ENCODE measurements around the gene SYNGR2.

Gene SYNGR2, protein sequence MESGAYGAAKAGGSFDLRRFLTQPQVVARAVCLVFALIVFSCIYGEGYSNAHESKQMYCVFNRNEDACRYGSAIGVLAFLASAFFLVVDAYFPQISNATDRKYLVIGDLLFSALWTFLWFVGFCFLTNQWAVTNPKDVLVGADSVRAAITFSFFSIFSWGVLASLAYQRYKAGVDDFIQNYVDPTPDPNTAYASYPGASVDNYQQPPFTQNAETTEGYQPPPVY

DNA sequence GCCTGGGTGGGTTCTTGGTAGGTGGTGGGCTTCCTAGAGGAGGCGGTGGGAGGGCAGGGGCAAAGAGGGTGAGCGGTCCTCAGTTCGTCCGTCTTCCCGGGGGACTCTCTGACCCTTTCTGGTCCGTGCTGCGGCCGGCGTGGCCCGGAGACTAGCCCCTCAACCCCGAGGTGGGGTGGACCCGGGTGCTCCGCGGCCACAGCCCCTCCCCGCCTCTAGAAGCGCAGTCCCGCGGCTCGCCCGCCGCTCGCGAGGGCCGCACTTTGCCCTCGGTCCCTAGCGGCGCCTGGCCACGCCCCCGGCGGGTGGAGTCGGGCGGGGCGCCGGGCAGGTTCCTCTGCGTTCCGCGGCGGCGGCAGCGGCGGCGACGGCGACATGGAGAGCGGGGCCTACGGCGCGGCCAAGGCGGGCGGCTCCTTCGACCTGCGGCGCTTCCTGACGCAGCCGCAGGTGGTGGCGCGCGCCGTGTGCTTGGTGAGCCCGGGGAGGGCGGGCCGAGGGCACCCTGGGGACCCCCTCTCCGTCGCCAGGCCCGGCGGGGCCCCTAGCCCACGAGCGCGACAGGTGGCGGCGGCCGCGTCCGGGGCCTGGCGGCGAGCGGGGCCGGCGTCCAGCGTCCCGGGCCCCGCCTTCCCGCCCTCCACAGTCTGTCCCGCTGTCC is at the start of gene SYNGR2:
SYNGR2 (plus strand) TSS at position 340 of the 661 bp plus-strand sequence; CDS start at position 376, 36 bp downstream.
- DNase-seq (ENCODE audit: low read depth in 2 of 2, low spot score in 1 of 2): peak; percentile 66 to 73

DNA sequence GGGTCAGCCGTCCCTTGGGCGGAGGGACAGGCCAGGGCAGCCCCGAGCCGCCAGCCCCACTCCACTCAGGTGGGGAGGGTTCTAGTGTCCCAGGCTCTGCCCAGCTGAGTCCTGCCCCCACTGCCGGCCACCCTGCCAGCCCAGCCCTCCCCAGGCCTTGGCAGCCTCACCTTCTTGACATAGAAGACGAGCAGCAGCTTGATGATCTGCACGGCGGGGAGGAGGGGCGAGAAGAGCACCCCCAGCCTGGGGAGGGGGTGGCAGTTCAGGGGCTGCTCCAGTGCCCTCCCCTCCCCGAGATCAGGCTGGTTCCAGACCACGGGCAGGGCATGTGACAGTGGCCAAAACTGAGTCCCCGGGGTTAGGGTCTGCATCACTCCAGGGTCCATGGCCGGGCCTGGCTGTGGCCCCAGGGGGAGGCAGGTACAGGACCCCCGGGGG is 49.6 kb upstream of the SYNGR2 start:
- DNase-seq (ENCODE audit: low read depth in 2 of 2, low spot score in 1 of 2): no peak

DNA sequence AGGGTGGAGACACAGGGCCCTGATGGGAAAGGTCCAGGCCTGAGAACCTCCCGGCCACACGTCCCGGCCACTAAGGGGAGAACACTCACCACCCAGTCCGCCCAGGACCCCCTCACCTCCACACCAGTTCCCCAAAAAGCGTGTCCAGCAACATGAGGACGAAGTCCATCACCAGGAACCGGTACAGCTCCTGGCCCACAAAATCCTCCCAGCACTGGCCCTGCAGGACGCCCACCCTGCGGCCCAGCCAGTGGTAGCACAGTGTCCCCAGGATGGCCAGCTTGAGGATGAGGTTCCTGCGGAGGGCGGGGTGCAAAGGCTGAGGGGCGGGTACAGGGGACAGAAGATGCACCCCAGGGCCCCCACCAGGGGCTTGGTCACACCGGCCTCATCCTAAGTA is 47.8 kb upstream of the SYNGR2 start:
- no peak for DNase-seq (ENCODE audit: low read depth in 2 of 2, low spot score in 1 of 2)

DNA sequence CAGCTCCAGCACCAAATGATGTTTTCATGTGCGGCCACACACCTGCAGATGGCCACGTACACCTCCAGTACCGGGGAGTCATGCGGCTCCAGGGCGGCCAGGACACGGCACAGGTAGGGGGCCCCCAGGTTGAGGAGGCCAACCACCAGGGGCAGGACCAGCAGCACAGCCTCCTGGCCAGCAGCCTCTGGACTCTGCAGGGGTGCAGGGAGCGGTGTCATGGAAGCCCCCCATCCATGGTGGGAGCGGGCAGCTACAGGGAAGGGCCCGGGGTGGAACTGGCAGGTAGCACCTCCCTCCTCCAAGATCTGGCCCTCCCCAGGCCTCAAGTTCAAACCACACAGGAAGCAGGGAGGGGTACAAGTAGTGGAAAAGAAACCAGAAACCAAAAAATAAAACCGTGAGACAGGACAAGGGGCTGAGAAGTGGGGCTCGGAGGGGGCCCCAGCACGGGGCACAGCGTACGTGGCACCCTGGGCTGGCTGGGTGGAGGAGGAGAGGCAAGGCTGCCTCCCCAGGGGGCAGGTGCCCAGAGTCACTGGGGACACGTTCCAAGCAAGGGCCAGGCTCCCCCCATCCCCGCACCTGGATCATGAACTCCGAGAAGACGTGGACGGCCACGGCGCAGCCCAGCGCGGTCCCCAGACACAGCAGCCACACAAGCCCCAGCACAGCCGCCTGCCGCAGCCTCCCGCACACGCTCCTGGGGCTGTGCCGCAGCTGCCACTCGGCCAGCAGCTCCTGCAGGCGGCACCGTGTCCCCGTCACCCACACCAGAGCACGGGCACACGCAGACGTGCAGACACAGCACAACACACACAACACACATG is 47.2 kb upstream of the SYNGR2 start:
- DNase-seq (ENCODE audit: low read depth in 2 of 2, low spot score in 1 of 2): no peak

DNA sequence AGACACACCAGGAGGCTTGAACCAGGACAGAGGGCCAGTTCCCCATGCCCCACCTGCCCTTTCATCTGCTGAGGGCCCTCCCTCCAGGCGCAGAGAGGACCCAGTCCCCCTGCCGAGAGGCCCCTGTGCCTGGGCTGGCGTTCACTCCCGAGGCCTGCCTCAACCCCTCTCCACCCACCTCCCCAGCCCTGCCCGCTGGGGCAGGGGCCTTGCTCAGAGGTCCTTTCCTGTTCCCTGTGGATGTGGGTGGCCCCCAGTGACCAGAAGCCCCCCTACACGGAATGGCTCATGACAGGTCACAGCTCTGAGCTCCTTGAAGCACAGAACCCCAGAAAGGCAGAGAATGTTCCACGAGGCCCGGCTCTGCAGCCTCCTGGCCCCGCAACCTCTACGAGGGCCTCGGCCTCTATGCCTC is 46.6 kb upstream of the SYNGR2 start:
- no peak for DNase-seq (ENCODE audit: low read depth in 2 of 2, low spot score in 1 of 2)

DNA sequence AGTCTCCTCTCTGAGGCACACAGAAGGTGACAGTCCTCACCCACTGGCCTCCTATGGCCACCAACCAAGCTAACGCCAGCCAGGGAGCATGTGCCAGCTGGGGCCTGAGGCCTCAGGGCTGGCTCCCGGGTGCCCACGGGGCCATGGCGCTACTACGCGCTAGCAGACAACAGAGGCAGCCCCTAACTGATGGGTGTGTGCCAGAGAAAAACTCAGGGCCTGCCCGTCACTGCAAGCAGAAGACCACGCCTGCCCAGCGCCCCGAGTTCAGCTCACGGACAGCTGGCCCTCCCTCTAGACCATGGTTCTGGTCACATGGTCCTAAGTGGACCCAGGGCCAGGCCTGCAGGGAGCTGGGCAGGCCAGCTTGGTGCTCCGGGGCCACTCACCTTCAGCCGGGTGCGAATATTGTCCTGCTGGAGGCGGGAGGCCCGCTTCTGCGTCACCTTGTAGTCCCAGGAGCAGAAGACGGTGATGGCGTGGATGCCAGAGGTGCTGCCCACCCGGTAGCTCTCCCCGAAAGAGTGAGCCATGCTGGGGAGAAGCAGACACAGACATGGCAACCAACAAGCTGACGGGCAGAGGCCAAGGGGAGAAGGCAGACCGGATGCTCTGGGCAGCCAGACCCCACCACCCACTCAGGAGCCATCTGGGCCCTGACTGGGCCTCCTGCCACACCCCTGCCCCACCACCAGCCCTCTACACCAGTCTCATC is 46.0 kb upstream of the SYNGR2 start:
- no peak for DNase-seq (ENCODE audit: low read depth in 2 of 2, low spot score in 1 of 2)

DNA sequence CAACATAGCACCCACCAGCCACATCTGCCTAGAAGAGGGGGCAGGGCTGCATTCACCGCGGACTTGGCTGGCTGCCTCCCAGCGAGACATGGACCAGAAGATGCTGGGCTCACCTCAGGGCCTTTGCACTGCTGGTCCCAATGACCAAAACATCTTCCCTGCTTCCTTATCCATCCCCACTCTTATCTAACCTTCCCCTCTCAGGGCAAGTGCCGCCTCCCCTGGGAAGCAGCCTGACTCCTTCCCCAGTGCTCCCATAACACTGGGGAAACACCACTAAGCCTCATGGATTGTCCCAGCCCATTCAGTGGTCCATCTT is 45.5 kb upstream of the SYNGR2 start:
- DNase-seq (ENCODE audit: low read depth in 2 of 2, low spot score in 1 of 2): no peak

DNA sequence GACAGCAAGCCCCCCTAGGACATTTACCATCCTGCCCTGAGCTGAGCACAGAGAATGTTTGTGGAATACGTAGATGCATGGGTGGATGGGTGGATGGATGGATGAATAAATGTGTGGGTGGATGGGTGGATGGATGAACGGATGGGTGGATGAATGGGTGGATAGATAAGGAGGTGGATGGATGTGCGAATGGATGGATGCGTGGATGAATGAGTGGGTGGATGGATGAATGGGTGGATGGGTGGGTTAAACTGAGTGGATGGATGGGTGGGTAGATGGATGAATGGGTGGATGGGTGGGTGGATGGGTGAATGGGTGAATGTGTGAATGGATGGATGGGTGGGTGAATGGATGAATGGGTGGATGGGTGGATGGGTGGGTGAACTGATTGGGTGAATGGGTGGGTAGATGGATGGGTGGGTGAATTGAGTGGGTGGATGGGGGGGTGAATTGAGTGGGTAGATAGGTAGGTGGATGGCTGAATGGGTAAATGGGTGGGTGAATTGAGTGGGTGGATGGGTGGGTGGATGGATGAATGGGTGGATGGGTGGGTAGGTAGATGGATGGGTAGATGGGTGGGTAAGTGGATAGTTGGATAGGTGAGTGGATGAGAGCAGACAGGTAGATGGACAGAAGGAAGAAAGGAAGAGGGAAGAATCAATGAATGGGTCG is 45.0 kb upstream of the SYNGR2 start:
- DNase-seq (ENCODE audit: low read depth in 2 of 2, low spot score in 1 of 2): no peak

DNA sequence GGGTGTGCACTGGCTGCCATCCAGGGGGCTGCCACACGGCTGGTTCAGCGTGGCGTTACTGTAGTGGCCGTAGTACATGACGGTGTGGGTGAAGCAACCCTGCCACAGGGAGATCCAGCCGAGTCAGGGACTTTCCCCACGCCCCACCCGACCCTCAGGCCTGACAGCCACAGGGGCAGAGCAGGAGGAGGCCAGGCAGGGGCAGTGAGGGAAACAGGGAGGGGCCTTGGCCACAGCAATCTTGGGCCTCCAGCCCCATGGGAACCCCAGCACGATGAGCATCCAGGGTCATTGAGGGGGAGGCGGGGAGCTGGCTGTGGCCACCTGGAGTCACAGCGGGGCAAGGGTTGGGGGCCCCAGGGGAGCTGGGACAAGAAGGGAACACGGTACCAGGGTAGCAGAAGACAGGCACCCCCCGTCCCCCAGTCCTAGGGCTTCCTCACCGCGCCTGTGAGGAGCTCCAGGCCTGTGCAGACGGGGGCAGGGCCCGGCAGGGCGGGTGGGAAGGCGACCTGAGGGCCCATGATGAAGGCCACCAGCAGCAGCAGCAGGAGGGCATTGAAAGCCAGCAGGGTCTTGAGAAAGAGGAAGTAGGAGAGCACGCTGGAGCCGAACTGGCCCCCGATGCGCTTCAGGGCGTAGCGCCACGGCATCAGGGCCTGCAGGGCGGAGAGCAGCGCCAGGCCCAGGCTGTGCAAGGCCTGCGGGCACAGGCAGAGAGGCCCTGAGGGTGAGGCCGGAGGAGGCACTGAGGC is 44.1 kb upstream of the SYNGR2 start:
- DNase-seq (ENCODE audit: low read depth in 2 of 2, low spot score in 1 of 2): no peak

DNA sequence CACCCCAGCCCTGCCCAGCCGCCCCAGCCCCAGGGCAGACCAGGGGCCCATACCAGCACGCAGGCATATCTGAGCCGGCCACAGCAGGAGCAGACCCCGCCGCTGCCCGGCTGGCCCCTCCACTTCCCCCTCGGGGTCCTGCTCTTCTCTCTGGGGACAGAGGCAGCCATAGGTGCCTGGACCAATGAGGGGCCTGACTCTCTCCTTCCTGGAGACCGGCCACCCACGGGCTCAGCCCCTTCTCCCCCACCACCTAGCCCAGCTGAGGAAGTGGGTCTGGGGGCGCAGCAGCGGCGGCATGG is 43.6 kb upstream of the SYNGR2 start:
- no peak for DNase-seq (ENCODE audit: low read depth in 2 of 2, low spot score in 1 of 2)

DNA sequence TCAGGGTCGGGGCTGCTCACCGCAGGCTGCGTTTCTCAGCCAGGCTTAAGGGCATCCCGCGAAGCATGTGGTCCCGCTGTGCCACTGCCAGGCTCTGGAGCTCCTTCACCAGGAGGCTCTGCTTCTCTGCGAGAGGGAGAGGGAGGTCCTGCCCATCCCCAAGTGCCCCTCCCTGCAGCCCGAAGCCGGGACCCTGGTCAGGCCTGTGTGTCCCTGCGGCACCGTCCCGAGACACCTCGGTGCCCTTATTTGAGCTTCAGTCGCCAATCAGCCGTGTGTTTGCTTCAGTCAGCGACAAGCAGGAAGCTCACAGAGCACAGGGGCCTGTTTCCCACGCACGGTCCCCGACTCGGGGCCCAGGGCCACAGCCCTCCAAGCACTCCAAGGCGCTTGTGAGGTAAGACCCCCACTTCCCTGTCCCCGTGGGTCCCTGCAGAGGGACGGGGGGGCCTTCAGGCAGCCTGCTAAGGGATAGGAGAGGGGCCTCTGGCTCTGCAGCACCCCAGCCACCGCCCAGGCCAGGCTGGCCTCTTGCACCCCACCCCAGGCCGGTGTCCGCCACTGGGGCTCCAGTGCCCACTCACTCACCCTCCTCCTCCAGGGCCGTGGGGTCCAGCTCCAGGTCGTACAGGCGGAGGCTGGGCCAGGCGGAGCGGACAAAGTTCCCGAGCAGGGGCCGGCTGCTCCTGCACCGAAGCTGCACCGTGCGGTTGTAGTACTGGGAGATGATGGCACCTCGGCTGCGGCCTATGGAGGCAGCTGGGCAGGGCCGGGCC is 43.1 kb upstream of the SYNGR2 start:
- DNase-seq (ENCODE audit: low read depth in 2 of 2, low spot score in 1 of 2): no peak

DNA sequence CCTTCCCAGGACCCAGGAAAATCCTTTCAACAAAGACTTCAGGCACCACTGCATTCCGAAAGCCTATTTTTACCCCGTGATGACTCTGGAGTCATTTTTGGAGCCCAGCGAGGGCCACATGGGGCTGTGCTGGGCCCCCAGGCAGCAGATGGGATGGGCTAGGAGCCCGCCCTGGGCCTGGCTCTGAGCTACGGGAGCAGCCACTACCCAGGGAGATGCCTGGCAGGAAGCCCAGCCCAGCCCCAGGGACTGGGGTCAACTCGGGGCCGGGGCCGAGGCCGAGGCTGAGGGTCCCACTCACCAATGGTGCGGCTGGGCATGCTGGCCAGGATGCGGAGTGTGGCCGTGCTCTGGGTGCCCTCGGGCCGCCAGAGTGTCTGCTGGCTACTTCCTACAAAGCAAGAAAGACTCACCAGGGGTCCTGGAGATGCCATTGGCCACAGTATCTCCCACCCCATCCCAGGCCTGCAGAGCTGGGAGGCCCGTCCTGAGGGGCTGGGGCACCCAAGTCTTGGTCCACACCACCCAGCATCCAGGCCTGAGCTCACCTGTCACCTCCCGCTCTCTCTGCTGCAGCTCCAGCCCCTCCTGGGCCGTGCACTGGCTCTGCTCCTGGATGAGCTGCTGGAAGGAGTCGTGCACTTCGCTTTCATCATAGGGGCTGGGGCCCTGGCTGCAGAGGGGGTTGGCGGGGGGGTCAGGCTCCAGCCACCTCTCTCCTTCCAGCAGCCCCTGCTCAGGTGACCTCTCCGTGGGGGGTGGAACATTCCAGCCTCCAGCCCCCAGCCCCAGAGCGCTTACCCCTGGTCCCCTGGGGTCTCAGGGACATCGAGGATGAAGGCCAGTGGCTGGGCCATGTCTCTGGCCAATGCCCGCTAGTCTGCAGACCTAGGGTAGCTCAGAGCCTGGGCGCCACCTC is 42.1 kb upstream of the SYNGR2 start:
- DNase-seq (ENCODE audit: low read depth in 2 of 2, low spot score in 1 of 2): no peak

DNA sequence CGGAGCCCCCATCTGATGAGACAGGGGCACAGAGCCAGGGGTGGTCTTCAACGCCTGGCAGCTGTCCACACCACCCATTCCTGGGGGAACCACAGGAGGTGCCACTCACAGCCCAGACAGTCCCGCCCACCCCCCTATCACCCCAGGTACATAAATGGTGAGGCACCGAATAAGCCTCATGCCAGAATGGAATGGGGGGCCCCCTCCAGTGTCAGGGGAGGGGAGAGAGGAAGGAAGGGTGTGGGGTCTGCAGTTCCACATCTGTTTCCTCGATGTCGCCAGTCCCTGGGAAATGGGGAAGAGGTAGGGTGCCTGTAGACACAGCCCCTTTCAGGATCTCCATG is 41.5 kb upstream of the SYNGR2 start:
- DNase-seq (ENCODE audit: low read depth in 2 of 2, low spot score in 1 of 2): no peak

DNA sequence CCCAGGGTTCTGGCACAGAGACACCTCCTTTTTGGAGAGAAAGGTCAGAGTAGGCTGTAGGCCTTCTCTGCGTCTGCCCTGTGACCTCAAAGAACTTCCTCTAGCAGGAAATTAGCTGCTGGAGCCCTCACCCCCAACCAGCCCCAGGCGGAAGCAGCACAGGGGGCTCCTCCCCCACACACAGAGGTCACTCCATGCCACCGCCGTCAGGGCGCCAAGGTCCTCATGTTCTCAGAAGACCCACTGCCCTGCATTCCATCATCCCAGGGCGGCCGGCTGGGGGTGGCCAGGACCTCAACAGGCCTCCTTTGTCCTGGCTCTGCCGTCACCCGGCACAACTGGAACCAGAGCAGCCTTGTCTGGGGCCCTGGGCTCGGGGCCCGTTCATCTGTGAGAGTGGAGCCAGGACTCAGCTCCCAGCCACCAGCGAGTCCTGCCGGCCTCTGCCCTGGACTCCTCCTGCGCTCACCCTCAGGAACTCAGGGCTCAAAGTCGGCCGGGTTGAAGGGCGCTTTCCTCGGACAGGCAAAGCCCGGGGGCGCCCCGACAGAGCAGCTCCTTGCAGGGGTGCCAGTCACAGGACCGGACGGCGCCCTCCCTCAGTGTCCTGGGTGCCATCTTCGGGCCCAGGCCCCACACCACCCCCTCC is 41.0 kb upstream of the SYNGR2 start:
- DNase-seq (ENCODE audit: low read depth in 2 of 2, low spot score in 1 of 2): no peak

DNA sequence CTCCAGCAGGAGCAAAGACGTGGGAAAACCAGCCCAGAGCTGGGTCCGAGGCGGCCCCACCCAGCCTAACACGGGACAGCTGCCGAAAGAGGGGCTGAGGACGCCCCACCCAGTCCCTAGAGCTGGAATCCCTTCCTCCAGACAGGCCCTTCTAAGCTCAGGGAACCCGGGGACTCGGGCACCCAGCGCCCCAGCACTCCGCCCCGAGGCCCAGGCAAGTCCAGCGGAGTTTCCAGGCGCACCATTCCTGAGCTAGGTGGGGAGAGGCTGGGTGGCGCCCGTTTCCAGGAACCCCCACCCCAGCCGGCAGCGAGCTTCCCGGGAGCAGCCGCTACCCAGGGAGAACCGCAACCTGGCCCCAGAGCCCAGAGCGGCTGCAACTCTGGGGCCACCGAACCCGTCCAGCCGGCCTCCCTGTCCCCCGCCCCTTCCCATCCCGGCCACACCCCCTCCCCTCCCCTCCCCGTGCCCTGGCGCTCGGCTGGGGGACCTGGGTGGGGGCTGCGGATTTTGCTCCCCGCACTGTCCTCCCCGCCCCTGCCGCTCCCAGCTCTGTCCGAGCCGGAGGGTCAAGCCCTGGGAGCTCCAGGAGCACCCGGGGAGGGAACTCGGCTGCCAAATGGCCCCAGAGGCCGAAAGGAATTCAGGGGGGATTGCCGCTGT is 40.4 kb upstream of the SYNGR2 start:
- no peak for DNase-seq (ENCODE audit: low read depth in 2 of 2, low spot score in 1 of 2)

DNA sequence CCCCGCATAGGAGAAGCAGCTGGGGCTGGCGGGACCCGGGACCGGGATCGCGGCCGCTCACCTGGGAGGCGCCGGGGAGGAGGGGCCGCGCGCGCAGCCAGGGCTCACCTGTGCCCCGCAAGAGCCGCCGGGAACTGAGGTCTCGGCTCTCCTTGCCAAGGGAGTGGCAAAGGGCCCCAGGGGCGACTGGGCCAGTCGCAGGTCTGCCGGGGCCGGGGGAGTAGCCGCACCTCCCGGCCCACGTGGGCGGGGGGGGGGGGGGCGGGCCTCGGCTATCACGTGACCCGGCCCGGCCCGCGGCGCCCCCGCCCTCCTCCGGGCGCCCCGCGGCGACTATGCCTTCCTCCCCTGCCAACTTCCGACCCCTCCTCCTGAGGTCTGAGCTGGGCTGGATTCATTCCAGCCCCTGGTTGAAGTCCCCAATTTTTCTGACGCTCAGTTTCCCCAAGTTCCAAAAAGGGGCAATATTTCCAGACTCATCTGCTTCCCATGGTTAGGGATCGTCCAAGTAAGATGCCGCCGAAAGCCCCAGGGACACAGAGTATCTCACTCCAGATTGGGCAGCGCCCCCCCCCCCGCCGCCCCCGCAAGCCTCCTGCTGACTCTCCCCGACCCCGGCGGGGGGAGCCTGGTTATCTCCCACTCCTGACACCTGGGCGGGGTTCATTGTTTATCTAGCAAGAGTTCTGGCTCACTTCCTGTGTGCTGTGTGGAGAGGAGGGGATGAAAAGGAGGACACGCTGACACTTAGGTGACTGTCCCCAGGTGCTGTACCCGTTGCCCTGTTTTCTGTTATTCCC is 39.6 kb upstream of the SYNGR2 start, which contains the start of gene TMC6:
TMC6 (minus strand) TSS at position 205 of the 800 bp plus-strand sequence. CDS start 1,923 bp downstream, outside the sequence.
- no peak for DNase-seq (ENCODE audit: low read depth in 2 of 2, low spot score in 1 of 2)
